T-helper 17 cell (primary cell): Measurements from ENCODE around the gene SLC9B2. TPM values are rescaled to one million over a fixed set of nuclear protein-coding genes. Genes with fewer than 3 reads are reported as not detected.
"Not testable (repeated sequence)": the region's sequence is repeated elsewhere in the genome, so short reads cannot be mapped to it uniquely, and the experiment has no call there.

Experiments used
- ATAC-seq: fragments of 150-1000 bp; cut with Tn5 transposase; 2 replicates; pipeline ENCODE4 v1.10.0; 2021; ENCODE audit warnings: mild to moderate bottlenecking, moderate library complexity
- DNase-seq, 3 donors: peaks; one replicate each; pipeline versions ENCODE4 v3.0.0 to v3.0.0-alpha.2; 2020 to 2021
- H3K9me3 ChIP-seq: one replicate; pipeline ENCODE4 v1.7.0; 2013; ENCODE audit warnings: low read length, mild to moderate bottlenecking; ENCODE audit not compliant: control insufficient read depth, poor library complexity, severe bottlenecking
- H3K27ac Mint-ChIP-seq: one replicate; pipeline ENCODE4 v1.8.0; 2022; ENCODE audit warnings: mild to moderate bottlenecking, moderate library complexity, mixed read lengths
- H3K27me3 Mint-ChIP-seq: one replicate; pipeline ENCODE4 v1.8.0; 2022; ENCODE audit warnings: mixed read lengths
- H3K36me3 Mint-ChIP-seq: one replicate; pipeline ENCODE4 v1.8.0; 2022; ENCODE audit warnings: low read depth, mixed read lengths
- H3K4me1 Mint-ChIP-seq: one replicate; pipeline ENCODE4 v1.8.0; 2022; ENCODE audit warnings: mild to moderate bottlenecking, mixed read lengths
- H3K4me3 Mint-ChIP-seq: one replicate; pipeline ENCODE4 v1.8.0; 2022; ENCODE audit warnings: mild to moderate bottlenecking, moderate library complexity, mixed read lengths
- total RNA-seq, 4 donors: library from RNA in 2 of 4; stranded (reverse) in 2 of 4; gene quantifications; one replicate each; pipeline ENCODE4 v1.2.3 and lab custom pipeline; 2022 to 2026

SLC9B2 gene
- total RNA-seq, 2 donors from 2014 or later, result 22.0 to 25.4 TPM

- no peak for ATAC-seq
- H3K9me3 ChIP-seq, result no peaks in the 10 kb centered on the region
- H3K4me1 Mint-ChIP-seq, result peaks cover 3% of the 10 kb centered on the region
- no peak overlapping the region for H3K27ac Mint-ChIP-seq
- DNase-seq, result no peak
- H3K27me3 Mint-ChIP-seq, result no peaks in the 10 kb centered on the region
- peaks cover 10% of the 10 kb centered on the region for H3K36me3 Mint-ChIP-seq
- no peak overlapping the region for H3K4me3 Mint-ChIP-seq
These were observed 51.6 kb downstream of the SLC9B2 start for GRCh38 chr4:103024996-103025395.

GRCh38 chr4:103021120-103021519 is 55.4 kb downstream of the SLC9B2 start:
- H3K27ac Mint-ChIP-seq, result peak overlapping the region; percentile 98
- H3K4me3 Mint-ChIP-seq, result no peak overlapping the region
- H3K4me1 Mint-ChIP-seq, result peaks cover 16% of the 10 kb centered on the region
- no peak for ATAC-seq
- peaks cover 6% of the 10 kb centered on the region for H3K36me3 Mint-ChIP-seq
- H3K27me3 Mint-ChIP-seq, result no peaks in the 10 kb centered on the region
- no peaks in the 10 kb centered on the region for H3K9me3 ChIP-seq
- no peak for DNase-seq

- ATAC-seq (peak; percentile 97), DNase-seq (peak; percentile 88)
- Mint-ChIP-seq H3K27me3 (no peaks in the 10 kb centered on the region), H3K36me3 (no peaks in the 10 kb centered on the region), H3K4me1 (peaks cover 14% of the 10 kb centered on the region), H3K4me3 (peak within 1 kb of the TSS; percentile 94), H3K27ac (peak within 1 kb of the TSS; percentile 98)
- H3K9me3 ChIP-seq, result no peaks in the 10 kb centered on the region
These were observed 57.0 kb downstream of the SLC9B2 start, which contains the start of gene SLC9B1 for GRCh38 chr4:103019308-103020124. Gene SLC9B1, minus strand, starts transcription at chr4:103019705. Its CDS starts 27,994 bp downstream, at chr4:102991711.

DNA sequence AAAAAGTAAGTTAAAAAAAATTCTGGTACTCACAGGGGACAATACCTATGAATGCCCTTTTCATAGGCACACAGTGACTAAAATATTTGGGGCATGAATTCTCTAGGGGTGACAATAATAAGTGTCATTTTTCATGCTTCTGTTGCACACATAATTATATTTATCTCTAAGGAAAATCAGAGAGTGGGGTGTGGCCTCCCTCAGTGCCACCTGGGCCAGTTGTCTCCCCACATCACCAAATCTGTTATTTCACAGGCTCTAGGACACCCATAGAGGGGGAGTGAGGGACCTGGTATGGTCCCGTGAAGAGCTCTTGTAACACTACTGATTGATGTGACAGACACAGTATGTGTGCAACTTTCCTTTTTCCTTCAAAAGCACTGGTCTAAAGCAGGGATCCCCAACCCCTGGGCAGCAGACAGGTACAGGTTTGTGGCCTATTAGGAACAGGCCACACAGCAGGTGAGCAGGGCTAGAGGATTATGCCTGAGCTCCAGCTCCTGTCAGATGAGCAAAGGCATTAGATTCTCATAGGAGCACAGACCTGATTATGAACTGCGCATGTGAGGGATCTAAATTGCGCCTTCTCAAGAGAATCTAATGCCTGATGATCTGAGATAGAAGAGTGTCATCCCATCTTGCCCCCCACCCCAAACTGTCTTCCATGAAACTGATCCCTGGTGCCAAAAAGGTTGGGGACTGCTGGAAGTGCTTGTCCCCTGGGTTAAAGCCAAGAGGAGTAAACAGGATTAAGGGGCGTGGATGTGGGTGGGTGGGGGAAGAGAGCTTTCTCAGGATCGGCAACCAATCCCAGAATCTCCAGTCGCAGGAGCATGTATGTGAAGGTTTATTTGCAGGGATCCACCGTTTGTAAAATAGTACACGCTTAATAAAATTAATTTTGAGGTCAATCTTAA is 57.9 kb downstream of the SLC9B2 start:
- Mint-ChIP-seq H3K36me3 (no peaks in the 10 kb centered on the region), H3K4me1 (peaks cover 19% of the 10 kb centered on the region), H3K27me3 (no peaks in the 10 kb centered on the region), H3K4me3 (peak overlapping the region; percentile 94), H3K27ac (peak overlapping the region; percentile 98)
- no peaks in the 10 kb centered on the region for H3K9me3 ChIP-seq
- no peak for ATAC-seq
- DNase-seq, result no peak

- no peaks in the 10 kb centered on the region for H3K27me3 Mint-ChIP-seq
- no peak overlapping the region for H3K27ac Mint-ChIP-seq
- H3K9me3 ChIP-seq, result no peaks in the 10 kb centered on the region
- ATAC-seq, result no peak
- no peak overlapping the region for H3K4me3 Mint-ChIP-seq
- no peaks in the 10 kb centered on the region for H3K36me3 Mint-ChIP-seq
- DNase-seq, result no peak
- peaks cover 11% of the 10 kb centered on the region for H3K4me1 Mint-ChIP-seq
These were observed 64.0 kb downstream of the SLC9B2 start for GRCh38 chr4:103012551-103012950.

DNA sequence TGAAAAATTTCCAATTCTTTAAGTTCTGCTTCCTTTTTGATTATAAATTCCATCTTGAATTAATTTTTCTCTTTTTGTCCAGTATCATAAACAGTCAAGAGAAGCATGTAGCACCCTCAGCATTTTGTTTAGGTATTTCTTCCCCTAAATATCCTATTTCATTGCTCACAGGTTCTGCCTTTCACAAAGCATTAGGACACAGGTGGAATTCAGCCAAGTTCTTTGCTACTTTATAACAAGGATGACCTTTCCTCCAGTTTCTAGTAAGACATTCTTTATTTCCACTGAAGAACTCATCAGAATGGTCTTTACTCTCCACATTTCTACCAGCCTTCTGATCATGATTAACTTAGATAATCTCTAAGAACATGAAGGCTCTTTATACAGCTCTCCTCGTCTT is 64.5 kb downstream of the SLC9B2 start:
- no peak for ATAC-seq
- Mint-ChIP-seq H3K27me3 (no peaks in the 10 kb centered on the region), H3K4me1 (peaks cover 11% of the 10 kb centered on the region), H3K36me3 (no peaks in the 10 kb centered on the region), H3K27ac (peak overlapping the region; percentile 8), H3K4me3 (no peak overlapping the region)
- no peak for DNase-seq
- no peaks in the 10 kb centered on the region for H3K9me3 ChIP-seq

DNA sequence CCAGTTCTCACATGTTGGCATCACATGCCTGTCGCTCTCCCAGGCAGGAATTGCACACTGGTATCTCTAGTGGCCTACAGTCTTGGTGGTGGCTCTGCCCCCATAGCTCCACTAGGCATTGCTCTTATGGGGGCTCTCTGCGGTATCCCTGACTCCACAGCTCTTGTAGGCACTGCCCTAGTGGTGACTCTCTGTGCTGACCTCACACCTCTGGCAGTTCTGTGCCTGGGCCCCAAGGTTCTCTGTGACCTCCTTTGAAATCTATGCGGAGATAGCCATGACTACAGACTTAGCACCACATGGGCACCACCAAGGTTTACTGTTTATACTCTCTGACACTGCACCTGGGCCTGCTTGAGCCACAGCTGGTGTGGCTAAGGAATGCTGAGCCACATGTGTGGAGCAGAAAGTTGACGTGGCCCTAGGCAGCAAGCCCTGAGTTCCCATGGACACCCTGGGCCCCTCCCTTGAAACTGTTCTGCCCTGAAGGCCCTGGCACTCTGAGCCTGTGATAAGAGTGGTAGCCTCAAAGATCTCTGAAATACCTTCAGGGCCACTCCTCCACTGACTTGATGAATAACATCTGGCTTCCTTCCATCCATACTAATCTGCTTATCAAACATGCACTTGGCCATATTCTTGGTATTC is 65.1 kb downstream of the SLC9B2 start:
- Mint-ChIP-seq H3K4me1 (peaks cover 11% of the 10 kb centered on the region), H3K36me3 (no peaks in the 10 kb centered on the region), H3K27me3 (no peaks in the 10 kb centered on the region), H3K4me3 (no peak overlapping the region), H3K27ac (peak overlapping the region; percentile 8)
- no peaks in the 10 kb centered on the region for H3K9me3 ChIP-seq
- ATAC-seq (no peak), DNase-seq (no peak)

DNA sequence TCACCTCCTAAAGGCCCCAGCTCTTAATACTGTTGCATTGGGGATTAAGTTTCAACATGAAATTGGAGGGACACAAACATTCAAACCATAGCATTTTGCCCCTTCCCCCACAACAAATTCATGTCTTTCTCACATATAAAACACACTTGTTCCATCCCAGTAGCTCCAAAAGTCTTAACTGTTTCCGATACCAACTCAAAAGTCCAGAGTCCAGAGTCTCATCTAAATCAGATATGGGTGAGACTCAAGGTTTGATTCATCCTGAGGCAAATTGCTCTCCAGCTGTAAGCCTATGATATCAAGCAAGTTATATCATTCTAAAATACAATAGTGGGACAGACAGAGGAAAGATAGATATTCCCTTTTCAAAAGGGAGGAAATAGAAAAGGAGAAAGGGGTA is 65.8 kb downstream of the SLC9B2 start:
- H3K27ac Mint-ChIP-seq, result peak overlapping the region; percentile 29
- no peaks in the 10 kb centered on the region for H3K27me3 Mint-ChIP-seq
- H3K4me3 Mint-ChIP-seq, result no peak overlapping the region
- no peaks in the 10 kb centered on the region for H3K36me3 Mint-ChIP-seq
- H3K9me3 ChIP-seq, result no peaks in the 10 kb centered on the region
- H3K4me1 Mint-ChIP-seq, result peaks cover 11% of the 10 kb centered on the region
- no peak for DNase-seq
- no peak for ATAC-seq

- peak; percentile 94 for ATAC-seq
- Mint-ChIP-seq H3K4me1 (peaks cover 14% of the 10 kb centered on the region), H3K4me3 (no peak overlapping the region), H3K27ac (no peak overlapping the region), H3K27me3 (peaks cover 6% of the 10 kb centered on the region), H3K36me3 (peaks cover 3% of the 10 kb centered on the region)
- H3K9me3 ChIP-seq, result no peaks in the 10 kb centered on the region
- no peak for DNase-seq
These were observed 67.5 kb downstream of the SLC9B2 start for GRCh38 chr4:103008875-103009729.

- ATAC-seq, result no peak
- H3K4me3 Mint-ChIP-seq, result no peak overlapping the region
- no peak for DNase-seq
- H3K4me1 Mint-ChIP-seq, result peaks cover 4% of the 10 kb centered on the region
- H3K9me3 ChIP-seq, result no peaks in the 10 kb centered on the region
- peaks cover 14% of the 10 kb centered on the region for H3K27me3 Mint-ChIP-seq
- H3K27ac Mint-ChIP-seq, result no peak overlapping the region
- H3K36me3 Mint-ChIP-seq, result peaks cover 10% of the 10 kb centered on the region
These were observed 74.0 kb downstream of the SLC9B2 start for GRCh38 chr4:103002551-103002950.

DNA sequence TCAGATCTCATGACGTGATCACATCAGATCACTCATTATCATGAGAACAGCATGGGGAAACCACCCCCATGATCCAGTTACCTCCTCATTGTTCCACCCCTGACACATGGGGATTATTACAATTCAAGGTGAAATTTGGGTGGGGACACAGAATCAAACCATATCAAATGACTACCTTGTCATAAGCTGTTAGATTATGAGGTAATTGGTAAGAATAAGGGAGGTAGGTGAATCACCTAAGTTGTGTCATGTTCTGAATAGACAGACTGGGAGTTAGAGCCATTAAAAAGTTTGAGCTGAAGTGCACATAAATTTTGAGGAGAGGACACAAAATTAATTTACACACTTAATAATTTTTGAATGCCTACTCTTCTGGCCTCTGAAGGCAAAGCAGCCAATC is 81.8 kb downstream of the SLC9B2 start:
- Mint-ChIP-seq H3K4me1 (no peaks in the 10 kb centered on the region), H3K4me3 (no peak overlapping the region), H3K27me3 (no peaks in the 10 kb centered on the region), H3K36me3 (peaks cover 6% of the 10 kb centered on the region), H3K27ac (no peak overlapping the region)
- no peak for DNase-seq
- H3K9me3 ChIP-seq, result no peaks in the 10 kb centered on the region
- ATAC-seq, result no peak

- H3K27me3 Mint-ChIP-seq, DNase-seq, H3K27ac Mint-ChIP-seq, H3K4me3 Mint-ChIP-seq, ATAC-seq, H3K4me1 Mint-ChIP-seq, H3K36me3 Mint-ChIP-seq, H3K9me3 ChIP-seq: not testable (repeated sequence)
These were observed 82.6 kb downstream of the SLC9B2 start for GRCh38 chr4:102993985-102994384.
